ENCODE data around the gene WDFY1. TPM values are rescaled to one million over a fixed set of nuclear protein-coding genes. Genes with fewer than 3 reads are reported as not detected.
"Not testable (repeated sequence)": the region's sequence is repeated elsewhere in the genome, so short reads cannot be mapped to it uniquely, and the experiment has no call there.

WDFY1 gene
- polyA plus RNA-seq, 5 donors, result 53.7 to 78.0 (median 69.4) TPM

DNA sequence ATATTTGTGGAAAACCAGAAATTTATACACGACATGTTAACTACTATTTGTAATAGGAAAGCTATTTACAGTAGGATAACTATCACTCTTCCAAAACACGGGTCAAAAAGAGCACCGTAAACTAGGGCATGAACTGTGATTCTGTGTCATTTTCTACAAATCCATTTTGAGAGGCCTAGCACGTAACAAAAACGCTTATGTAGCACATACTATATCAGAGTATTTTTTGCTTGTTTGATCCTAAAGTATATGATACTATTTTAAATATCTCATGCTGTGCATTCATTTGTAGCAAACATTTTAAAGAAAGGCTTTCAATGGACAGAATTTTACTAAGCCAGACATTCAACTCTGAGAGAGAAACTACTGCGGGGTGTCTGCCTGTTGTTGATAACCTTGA, 45.1 kb downstream of the WDFY1 start:
- DNase-seq, result no peak

DNA sequence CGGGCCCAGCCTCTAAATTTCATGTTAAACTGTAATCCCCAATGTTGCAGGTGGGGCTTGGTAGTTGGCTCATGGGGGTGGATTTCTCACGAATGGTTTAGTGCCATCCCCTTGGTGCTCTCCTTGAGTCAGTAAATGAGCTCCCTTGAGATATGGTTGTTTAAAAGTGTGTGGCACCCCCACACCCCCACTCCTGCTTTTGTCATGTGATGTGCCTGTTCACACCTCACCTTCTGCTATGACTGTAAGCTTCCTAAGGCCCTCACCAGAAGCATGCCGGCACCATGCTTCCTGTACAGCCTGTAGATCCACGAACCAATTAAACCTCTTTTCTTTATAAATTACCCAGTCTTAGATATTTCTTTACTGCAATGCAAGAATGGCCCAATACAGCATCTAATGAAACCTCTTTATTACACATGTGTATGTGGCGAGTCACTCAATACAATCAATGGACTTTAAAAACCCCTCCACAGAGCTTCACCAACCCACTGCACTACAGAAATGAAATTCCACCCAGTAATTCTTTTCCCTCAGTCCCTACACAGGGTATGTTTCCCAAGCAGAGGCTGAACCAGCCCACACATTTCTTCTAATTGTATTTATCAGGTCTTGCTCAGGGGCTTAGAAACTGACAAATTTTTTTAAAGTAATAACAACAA, 47.3 kb downstream of the WDFY1 start:
- no peak for DNase-seq

DNA sequence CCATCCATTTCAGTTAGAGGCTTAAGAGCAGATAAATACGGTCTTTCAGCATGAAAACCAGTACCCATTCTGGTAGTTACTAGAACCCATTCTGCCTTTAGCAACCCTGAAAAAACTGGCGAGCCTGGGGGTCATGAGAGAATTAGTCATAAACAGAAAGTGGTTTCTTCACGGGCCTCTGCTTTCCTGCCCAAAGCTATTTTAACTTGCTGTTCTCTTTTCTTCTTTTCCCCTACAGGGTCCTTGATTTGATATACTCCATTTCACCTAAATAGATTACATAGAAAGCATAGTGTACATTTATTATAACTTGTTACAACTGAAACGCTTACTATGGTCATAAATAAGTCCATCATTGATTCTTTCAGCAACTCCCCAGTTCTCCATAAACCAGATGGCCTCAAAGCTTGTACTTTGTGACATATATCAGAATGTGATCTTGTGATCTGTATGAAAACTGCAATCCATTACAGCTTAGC, 48.3 kb downstream of the WDFY1 start:
- DNase-seq, result no peak

DNA sequence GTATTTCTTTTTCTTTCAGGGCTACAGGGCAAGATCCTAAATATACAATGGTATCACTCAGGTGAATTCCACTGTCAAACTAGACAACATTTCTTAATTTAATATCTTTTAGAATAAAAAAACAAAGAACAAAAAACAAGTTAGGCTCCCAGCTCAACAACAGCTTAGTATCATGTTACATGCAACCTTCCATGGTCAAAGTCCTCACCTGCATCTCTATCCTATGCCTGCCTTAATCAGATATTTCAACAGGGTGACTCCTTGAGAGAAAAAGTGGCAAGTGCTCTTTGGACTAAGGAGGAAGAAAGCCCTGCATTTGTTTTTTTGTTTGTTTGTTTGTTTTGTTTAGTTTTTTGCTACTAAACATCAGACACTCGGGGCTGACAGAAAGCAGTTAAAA, 50.2 kb downstream of the WDFY1 start:
- no peak for DNase-seq

DNA sequence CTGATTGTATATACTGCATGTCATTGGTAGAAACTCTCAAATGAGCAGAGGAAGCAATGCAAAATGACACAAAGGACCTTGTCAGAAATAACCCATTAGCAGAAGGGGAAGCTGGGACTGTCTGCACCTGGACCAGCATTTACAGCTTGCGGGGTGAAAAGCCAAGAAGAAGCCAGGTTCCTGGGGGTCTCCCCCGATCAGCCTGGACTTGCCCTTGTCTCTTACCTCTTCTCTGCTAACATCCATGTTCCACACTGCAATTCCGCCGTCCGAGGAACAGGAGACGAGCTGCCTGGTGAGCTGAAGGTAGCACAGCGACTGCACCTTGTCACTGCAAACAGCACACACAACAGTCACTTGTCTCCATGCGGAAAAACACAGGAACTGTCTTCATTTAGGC, 51.1 kb downstream of the WDFY1 start:
- DNase-seq, result no peak

DNA sequence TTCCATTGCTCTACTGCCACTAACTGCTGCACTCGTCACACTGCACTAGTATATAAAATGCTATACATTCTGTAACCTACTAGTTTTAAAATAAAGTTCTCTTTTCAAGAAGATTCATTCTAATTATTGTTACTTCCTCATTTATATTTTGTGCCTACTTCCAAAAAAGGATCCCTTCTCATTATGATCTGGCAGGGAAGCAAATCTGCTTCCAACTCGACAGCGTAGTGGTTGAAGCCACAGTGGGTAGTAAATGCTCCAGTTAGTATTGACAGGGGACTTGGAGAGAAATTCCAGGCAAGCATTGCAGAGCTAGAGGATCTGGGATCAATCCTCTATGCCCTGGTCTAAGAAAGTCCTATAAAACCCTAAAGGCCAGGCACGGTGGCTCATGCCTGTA, 54.4 kb downstream of the WDFY1 start:
- no peak for DNase-seq

DNA sequence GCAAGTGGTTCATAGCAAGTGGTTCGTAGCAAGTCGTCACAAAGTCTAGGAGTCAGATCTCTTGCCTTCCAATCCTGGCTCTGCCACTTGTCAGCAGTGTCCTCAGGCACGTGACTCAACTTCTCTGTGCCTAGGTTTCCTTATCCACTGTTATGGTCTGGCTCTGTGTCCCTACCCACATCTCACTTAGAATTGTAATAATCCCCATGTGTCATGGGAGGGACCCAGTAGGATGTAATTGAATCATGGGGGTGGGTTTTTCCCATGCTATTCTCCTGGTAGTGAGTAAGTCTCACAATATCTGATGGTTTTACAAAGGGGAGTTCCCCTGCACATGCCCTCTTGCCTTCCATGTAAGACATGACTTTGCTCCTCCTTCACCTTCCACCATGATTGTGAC, 55.9 kb downstream of the WDFY1 start:
- DNase-seq, result no peak

DNA sequence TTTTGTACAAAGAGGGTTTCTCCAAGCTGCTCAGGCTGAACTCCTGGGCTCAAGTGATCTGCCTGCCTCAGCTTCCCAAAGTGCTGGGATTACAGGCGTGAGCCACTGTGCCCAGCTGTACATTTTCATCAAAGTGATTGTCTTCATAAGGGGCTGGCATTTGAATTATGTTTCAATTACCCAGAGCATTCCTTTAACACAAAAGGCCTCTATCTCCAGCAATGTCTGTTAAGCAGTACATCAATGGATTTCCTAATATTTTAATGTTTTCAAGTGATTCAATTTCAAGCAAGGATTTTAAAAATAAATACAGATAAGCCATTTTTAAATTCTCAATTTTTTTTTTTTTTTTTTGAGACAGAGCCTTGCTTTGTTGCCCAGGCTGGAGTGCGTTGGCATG, 56.9 kb downstream of the WDFY1 start:
- no peak for DNase-seq

DNA sequence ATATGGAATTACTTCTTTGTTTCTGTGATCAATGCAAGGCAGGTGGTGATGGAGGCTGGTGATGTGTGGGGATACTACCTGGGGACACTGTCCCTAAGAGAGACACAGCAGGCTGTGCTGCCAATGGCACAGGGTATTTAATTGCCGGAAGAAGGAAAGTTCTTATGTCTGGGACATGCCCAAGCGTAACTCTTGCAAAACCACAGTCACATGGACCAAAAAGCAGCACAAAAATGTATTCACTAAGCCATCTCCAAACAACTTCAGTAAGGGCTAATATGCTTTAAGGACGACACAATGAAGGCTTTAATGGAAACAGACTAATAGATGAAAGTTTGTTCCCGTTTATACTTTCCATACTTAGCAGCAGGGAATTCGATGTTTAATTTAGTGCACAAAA, 58.0 kb downstream of the WDFY1 start:
- no peak for DNase-seq

DNA sequence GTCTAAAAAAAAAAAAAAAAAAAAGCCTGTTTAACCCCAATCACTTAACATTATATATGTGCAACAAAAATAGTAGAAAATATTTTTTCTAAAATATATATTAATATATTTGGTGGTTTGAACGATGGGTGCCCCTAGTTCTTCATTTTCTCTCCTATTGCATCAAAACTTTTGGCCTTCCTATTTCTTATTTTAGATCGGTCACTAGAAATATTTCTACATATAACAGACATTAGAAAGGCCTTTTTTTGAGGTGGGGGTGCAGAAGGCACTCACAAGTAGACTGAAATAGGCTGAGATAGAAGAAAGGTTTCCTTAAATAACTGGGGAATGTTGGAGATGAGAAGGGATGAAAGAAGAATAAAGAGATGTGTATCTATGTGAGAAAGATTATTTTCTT, 58.4 kb downstream of the WDFY1 start:
- DNase-seq, result no peak

DNA sequence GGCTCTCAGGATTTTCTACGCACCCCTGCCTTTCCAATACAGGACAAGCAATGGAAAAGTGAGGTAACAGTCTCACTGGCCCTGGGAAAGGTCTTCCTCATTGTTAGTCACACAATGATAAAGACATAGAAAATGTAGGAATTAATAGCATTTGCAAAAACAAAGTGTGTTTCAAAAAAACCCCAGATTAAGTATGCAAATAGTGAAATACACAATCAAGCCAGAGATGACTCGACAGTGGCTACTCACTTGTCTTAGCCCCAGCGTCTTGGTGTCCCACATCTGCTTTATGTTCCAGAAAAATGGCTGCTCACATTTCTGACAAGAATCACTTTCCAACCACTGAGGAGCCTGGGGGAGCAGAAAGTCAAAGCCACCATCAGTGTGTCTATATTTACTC, 60.7 kb downstream of the WDFY1 start:
- no peak for DNase-seq

DNA sequence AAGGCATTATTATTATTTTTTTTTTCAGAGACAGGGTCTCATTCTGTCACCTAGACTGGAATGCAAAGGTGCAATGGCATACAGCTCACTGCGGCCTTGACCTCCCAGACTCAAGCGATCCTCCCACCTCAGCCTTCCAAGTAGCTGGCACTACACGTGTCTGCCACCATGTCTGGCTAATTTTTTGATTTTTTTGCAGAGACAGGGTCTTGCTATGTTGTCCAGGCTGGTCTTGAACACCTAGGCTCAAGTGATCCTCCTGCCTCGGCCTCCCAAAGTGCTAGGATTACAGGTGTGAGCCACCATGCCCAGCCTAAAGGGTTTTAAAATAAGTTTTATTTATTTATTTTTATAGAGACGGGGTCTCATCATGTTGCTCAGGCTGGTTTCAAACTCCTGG, 62.4 kb downstream of the WDFY1 start:
- no peak for DNase-seq

DNA sequence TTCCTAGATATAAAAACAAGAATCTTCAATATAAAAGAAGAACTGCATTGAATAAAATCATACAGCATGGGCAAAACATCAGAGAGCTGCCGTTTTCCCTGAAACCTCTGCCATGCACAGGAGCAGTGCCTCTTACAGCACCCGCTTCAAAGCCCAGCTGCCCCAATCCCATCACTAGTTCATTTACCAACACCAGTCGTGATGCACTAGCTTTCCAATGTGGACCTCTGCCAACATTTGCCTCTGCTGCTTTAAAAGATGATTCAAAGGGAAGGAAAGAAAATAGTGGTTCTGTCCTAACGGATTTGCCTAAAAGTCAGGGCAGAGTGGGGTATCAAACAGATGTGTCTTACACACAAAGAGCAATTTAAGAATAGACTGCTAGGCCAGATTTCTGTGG, 64.3 kb downstream of the WDFY1 start:
- no peak for DNase-seq

DNA sequence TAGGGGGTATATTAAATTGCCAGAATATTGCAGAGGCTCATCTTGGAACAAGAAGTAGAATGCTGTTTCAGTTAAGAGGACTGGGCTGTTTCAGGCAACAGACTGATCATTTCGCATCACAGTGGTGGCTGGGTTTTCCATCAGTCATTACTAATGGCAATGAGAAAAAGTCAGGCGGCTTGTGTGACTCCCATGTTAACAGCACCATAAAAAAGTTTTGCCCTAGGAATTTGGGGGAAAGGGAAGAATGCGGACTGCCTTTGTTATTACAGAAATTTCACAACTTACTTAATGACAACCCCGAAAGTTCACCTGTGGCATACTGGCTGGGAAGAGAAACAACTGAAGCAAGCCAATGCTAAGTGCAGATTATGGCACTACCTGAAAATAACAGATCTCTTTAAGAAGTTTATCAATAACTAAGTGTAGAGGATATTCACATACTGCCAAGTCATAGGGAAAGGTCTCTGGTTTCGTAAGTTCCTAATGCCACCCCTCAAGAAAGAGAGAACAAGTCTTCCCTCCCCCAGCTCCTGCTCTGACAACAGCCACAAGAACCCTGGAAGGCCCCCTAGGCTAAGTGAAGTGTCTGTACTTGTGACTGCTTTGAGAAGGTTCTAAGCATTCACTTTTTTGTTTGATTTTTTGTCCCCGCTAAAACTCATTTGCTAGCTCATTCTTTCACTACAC, 67.3 kb downstream of the WDFY1 start:
- DNase-seq, result peak in 1 of 2 donors; percentile 9

DNA sequence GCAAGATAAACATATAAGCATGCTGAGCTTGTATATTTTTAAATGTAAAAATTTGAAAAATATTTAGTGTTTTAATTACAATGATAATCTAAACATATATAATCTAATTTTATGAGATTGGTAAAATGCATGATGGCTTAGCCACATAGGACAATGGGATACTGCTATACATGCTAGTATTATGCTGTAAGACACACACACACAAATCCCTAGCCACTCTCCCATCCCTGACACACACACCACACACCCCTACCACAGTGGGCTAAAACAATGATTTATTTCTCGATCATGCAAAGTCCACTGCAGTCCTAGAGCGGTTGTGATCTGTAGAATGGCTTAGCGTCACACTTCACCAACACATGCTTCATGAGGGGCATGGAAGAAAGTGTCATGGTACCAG, 71.5 kb downstream of the WDFY1 start:
- no peak for DNase-seq

DNA sequence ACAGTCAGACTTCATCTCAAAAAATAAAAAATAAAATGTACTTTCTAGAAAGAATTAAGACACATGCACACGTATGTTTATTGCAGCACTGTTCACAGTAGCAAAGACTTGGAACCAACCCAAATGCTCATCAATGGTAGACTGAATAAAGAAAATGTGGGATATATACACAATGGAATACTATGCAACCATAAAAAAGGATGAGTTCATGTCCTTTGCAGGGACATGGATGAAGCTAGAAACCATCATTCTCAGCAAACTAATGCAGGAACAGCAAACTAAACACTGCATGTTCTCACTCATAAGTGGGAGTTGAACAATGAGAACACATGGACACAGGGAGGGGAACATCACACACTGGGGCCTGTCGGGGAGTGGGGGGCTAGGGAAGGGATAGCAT, 72.4 kb downstream of the WDFY1 start:
- not testable (repeated sequence) for DNase-seq

DNA sequence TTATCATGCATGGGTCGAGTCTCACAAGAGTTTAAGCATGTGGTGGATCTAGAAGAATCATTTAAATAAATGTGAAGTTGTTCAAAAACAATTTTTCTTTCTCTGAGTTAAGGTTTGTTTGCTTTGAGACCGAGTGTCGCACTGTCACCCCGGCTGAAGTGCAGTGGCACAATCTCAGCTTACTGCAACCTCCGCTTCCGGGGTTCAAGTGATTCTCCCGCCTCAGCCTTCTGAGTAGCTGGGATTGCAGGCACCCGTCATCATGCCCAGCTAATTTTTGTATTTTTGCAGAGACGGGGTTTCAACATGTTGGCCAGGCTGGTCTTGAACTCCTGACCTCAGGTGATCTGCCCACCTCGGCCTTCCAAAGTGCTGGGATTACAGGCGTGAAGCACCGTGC, 73.5 kb downstream of the WDFY1 start:
- DNase-seq, result not testable (repeated sequence)

DNA sequence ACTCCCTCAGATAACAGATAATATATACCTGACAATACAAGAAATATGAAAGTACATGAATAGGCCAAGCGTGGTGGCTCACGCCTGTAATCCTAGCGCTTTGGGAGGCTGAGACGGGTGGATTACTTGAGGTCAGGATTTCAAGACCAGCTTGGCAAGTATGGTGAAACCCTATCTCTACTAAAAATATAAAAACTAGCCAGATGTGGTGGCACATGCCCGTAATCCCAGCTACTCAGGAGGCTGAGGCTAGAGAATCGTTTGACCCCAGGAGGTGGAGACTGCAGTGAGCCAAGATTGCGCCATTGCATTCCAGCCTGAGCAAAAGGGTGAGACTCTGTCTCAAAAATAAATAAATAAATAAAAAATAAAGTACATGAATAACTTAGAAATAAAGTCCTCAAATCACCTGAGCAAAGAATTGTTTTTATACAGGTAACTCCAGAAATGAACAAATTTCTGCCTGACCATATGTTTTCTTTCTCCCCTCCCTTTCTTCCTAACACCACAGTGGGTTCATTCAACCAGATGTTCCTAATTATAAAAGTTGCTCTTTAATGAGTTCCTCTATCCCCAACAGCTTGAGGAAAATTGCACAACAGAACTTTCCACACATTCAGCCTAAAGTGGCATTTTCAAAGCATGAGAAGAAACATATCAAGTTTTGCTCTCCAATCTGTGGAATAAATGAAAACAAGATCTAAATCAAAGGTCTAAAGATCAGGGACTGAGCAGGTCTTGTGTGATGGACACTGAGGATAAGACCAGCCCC, 74.1 kb downstream of the WDFY1 start:
- DNase-seq, result peak in 1 of 2 donors; percentile 11

DNA sequence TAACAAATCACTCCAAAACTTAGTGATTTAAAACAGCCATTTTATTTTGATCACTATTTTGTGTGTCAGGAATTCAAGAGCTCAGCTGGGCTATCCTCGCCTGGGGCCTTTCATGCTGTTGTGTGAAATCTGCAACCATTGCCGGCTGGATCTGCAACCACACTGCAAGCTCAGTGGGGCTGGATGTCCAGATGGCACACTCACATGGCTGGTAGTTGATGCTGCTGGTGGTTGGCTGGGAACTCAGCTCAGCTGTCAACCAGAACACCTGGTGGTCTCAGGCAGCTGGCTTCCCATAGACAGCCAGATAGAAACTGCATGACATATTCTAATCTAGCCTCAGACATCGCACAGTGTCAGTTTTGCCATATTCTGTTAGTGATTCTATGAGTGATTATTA, 77.1 kb downstream of the WDFY1 start:
- no peak for DNase-seq

DNA sequence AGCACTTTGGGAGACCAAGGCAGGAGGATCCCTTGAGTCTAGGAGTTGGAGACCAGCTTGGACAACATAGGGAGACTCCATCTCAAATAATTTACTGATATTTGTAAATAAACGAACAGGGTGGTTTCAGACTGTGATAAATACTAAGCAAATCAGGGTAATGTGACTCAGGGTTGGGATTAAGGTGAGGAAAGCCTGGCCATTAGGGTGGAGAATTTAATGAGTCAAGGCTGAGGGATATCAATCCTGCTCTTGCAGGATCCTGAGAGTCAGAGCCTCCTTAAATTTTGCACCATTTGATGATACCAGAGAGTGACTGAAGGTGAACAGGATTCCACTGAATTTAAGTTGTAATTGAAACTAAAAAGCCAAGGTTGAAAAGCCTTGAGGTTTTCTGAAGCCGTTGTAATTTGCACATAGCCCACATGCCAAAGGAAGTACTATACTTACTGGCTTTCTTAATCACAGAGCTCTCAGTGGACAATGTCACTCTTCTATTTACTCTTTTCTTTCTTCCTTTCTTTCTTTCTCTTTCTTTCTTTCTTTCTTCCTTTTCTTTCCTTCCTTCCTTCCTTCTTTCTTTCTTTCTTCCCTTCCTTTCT, 79.1 kb downstream of the WDFY1 start:
- no peak for DNase-seq

DNA sequence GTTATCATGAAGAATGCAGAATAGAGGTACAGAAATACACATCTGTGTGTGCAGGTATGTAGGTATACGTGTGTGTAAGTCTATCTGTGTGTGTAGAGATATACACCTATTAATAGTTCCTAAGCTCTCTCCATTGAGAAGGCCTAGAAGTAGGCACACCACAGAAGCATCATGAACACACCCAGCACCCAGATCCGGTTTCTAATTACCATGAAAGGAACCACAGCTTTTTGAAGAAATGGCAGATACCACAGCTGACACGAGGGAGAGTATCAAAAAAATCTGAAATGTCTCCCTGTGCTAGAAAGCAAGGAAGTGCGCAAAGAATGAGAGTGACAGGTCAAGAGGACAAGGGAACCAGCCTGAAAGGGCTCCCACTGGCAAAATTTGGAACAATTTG, 80.0 kb downstream of the WDFY1 start:
- no peak for DNase-seq

DNA sequence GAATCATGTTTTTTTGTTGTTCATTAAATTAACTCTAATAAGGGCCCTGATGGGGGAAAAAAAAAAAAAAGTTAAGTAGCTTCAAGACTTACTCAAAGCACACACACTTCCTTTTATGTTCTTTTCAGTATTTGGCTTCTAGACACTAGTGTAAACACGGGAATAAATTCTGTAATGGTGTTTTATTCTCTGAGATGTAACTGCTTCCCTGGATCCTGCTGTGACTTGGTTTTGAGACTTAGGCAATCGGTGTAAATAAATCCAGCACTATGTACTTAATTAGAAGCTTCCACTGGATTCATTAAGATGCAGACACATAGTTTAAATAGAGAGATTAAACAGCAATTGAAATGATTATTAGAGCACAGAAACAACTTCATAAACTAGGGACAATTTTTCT, 81.6 kb downstream of the WDFY1 start:
- DNase-seq, result no peak

Data from right lung (tissue), 5 donors.